HEK293 (cell line): ENCODE data around the gene FAM217A.

Source experiments
- CTCF ChIP-seq: fragments of 450-650 bp; formaldehyde crosslinking; IDR thresholded peaks from 2 replicates; pipeline ENCODE4 v1.5.1; 2016; ENCODE audit warnings: missing biosample characterization, missing genetic modification characterization
- HOXA7 ChIP-seq: sonication (generic); formaldehyde crosslinking; IDR thresholded peaks from 2 replicates; pipeline ENCODE4 v1.8.1; 2022; ENCODE audit warnings: missing genetic modification reagents, borderline replicate concordance
- PRDM10 ChIP-seq: fragments of 450-650 bp; formaldehyde crosslinking; IDR thresholded peaks from 2 replicates; pipeline ENCODE4 v1.5.1; 2016; ENCODE audit warnings: missing biosample characterization, missing genetic modification characterization
- TCF7L2 ChIP-seq: IDR thresholded peaks from 2 replicates; pipeline ENCODE4 v1.6.1; 2011; ENCODE audit warnings: low read depth, mild to moderate bottlenecking, inconsistent platforms, low read length, moderate library complexity, borderline replicate concordance
- YY1 ChIP-seq: fragments of 450-650 bp; formaldehyde crosslinking; IDR thresholded peaks from 2 replicates; pipeline ENCODE4 v1.5.1; 2018; ENCODE audit warnings: missing biosample characterization, missing genetic modification characterization
- ZNF112 ChIP-seq: fragments of 450-650 bp; formaldehyde crosslinking; IDR thresholded peaks from 2 replicates; pipeline ENCODE4 v1.5.0; 2017; ENCODE audit warnings: missing biosample characterization, missing genetic modification characterization
- ZNF146 ChIP-seq: fragments of 450-650 bp; formaldehyde crosslinking; IDR thresholded peaks from 2 replicates; pipeline ENCODE4 v1.5.1; 2016; ENCODE audit warnings: missing biosample characterization, missing genetic modification characterization
- ZNF211 ChIP-seq: fragments of 450-650 bp; formaldehyde crosslinking; IDR thresholded peaks from 2 replicates; pipeline ENCODE4 v1.5.1; 2016; ENCODE audit warnings: low read depth, missing biosample characterization, missing genetic modification characterization
- ZNF549 ChIP-seq: fragments of 450-650 bp; IDR thresholded peaks from 2 replicates; pipeline ENCODE4 v1.5.1; 2018; ENCODE audit warnings: missing biosample characterization, missing genetic modification characterization, mild to moderate bottlenecking, inconsistent platforms, moderate library complexity

- TF ChIP-seq ZNF549 (tag by site-specific recombination) (no peak), ZNF112 (tag by site-specific recombination) (no peak), CTCF (tag by site-specific recombination) (no peak), ZNF211 (tag by site-specific recombination) (no peak), PRDM10 (no peak), HOXA7 (CRISPR knock-in tag) (no peak), ZNF146 (tag by site-specific recombination) (no peak), YY1 (tag by site-specific recombination) (no peak), TCF7L2 (no peak)
Observed at GRCh38 chr6:4069199-4069598, 9.7 kb downstream of the FAM217A start.
